Prostate gland (tissue), 2 donors: Measurements from ENCODE around the gene UBE2R2. TPM values are rescaled to one million over a fixed set of nuclear protein-coding genes. Genes with fewer than 3 reads are reported as not detected.
"Not testable (repeated sequence)": the region's sequence is repeated elsewhere in the genome, so short reads cannot be mapped to it uniquely, and the experiment has no call there.

ENCODE experiments used
- DNase-seq: peaks from one replicate; pipeline ENCODE4 v3.0.0-alpha.2; 2019; ENCODE audit warnings: low spot score
- H3K27ac ChIP-seq, 2 donors: fragments of 200-600 bp; sonication (generic); 2 replicates each; pipeline ENCODE4 v1.5.1; 2017 to 2019
- H3K27me3 ChIP-seq: fragments of 200-600 bp; sonication (generic); replicated peaks from 2 replicates; pipeline ENCODE4 v1.5.1; 2019; ENCODE audit not compliant: insufficient read depth
- H3K36me3 ChIP-seq, 2 donors: fragments of 200-600 bp; sonication (generic); 1 replicate in 1 of 2; 2 replicates in 1 of 2; pipeline versions ENCODE4 v1.5.1 to v1.8.1; 2017 to 2019
- H3K4me1 ChIP-seq: fragments of 200-600 bp; sonication (generic); replicated peaks from 2 replicates; pipeline ENCODE4 v1.5.1; 2019
- H3K4me3 ChIP-seq, 2 donors: fragments of 200-600 bp; sonication (generic); 2 replicates each; pipeline ENCODE4 v1.5.1; 2017 to 2019
- H3K9me3 ChIP-seq: fragments of 200-600 bp; sonication (generic); 2 replicates; pipeline ENCODE4 v1.5.1; 2017
- CTCF ChIP-seq, 4 experiments: fragments of 200-600 bp in 2 of 4; fragments of 450-650 bp in 2 of 4; sonication (generic) in 2 of 4; IDR thresholded peaks; 1 replicate in 3 of 4; 2 replicates in 1 of 4; pipeline ENCODE4 v1.5.1; 2016 to 2019; ENCODE audit warnings: antibody characterized with exemption in 4 of 4, mild to moderate bottlenecking in 2 of 4, moderate library complexity in 2 of 4
- POLR2A ChIP-seq: fragments of 450-650 bp; IDR thresholded peaks from one replicate; pipeline ENCODE4 v1.6.1; 2016; ENCODE audit warnings: antibody characterized with exemption, mild to moderate bottlenecking
- POLR2AphosphoS5 ChIP-seq: sonication (generic); formaldehyde crosslinking; IDR thresholded peaks from one replicate; pipeline ENCODE4 v1.6.1; 2017; ENCODE audit warnings: antibody characterized with exemption
- WGBS: methylation state at CpG from one replicate; pipeline ENCODE4 v1.1.5; 2018; 5-methylcytosine and 5-hydroxymethylcytosine counted together
- intact Hi-C: fragments of 100-400 bp; cut with DNase I; formaldehyde crosslinking; loops from one replicate; pipeline ENCODE4 v1.14.2; 2022
- total RNA-seq, 2 donors: library from RNA; depleted of rRNA; stranded (reverse); fragments of >200 nt; gene quantifications; one replicate each; pipeline ENCODE4 v1.1.0, GENCODE V29; 2016

Gene UBE2R2
- 10 to 100 TPM; 25.6 to 42.7 TPM for total RNA-seq

- WGBS: 4% methylated on average over 50 of the region's 66 CpGs
- peak; percentile 89 for DNase-seq
- intact Hi-C loops: loop anchor here (5.0 to 10.0 kb wide), 3 partner anchors 108 to 256 kb away; partner anchors contain the start of gene UBAP2
- no peaks in the 10 kb centered on the region for H3K9me3 ChIP-seq
- no peaks in the 10 kb centered on the region for H3K27me3 ChIP-seq
- H3K27ac ChIP-seq: peak within 1 kb of the TSS; percentile 99
- peak within 1 kb of the TSS; percentile 88 to 95 for H3K4me3 ChIP-seq
- no peaks in the 10 kb centered on the region for H3K4me1 ChIP-seq
- TF ChIP-seq POLR2AphosphoS5 (peak; percentile 74), CTCF (IDR thresholded peaks at IDR 0.05) (peak in 1 of 4 experiments; percentile 13), POLR2A (peak; percentile 65)
- no peaks in the 10 kb centered on the region for H3K36me3 ChIP-seq
These were observed at the start of gene UBE2R2 for GRCh38 chr9:33816327-33817252. TSS of gene UBE2R2 (plus strand) at chr9:33817160. CDS start at chr9:33817758, 598 bp downstream.

- H3K4me1 ChIP-seq, H3K36me3 ChIP-seq, DNase-seq, H3K27me3 ChIP-seq, H3K4me3 ChIP-seq, H3K9me3 ChIP-seq, H3K27ac ChIP-seq, intact Hi-C loops: not testable (repeated sequence)
- 91% methylated on average over 3 of the region's 3 CpGs for WGBS
These were observed 46.6 kb upstream of the UBE2R2 start for GRCh38 chr9:33770156-33770880.

- not testable (repeated sequence) for H3K27ac ChIP-seq, DNase-seq
These were observed 43.8 kb upstream of the UBE2R2 start for GRCh38 chr9:33773135-33773534.

GRCh38 chr9:33774074-33774659 lies 42.8 kb upstream of the UBE2R2 start:
- H3K27me3 ChIP-seq, H3K4me3 ChIP-seq, intact Hi-C loops, H3K9me3 ChIP-seq, H3K36me3 ChIP-seq, DNase-seq, H3K4me1 ChIP-seq, H3K27ac ChIP-seq: not testable (repeated sequence)
- WGBS: 37% methylated on average over 5 of the region's 5 CpGs

More at GRCh38 chr9:33773135-33773534, 43.8 kb upstream of the UBE2R2 start:
- H3K4me3 ChIP-seq, H3K4me1 ChIP-seq, H3K27me3 ChIP-seq, H3K36me3 ChIP-seq, intact Hi-C loops, H3K9me3 ChIP-seq: not testable (repeated sequence)

- H3K4me1 ChIP-seq: no peaks in the 10 kb centered on the region
- no peak for DNase-seq
- H3K27me3 ChIP-seq: no peaks in the 10 kb centered on the region
- TF ChIP-seq CTCF (IDR thresholded peaks at IDR 0.05): no peak
- TF ChIP-seq POLR2A: no peak
- TF ChIP-seq POLR2AphosphoS5: no peak
- no peak overlapping the region for H3K27ac ChIP-seq
- H3K4me3 ChIP-seq: no peak overlapping the region
- intact Hi-C loops: no loop called here
- H3K9me3 ChIP-seq: no peaks in the 10 kb centered on the region
- no peaks in the 10 kb centered on the region for H3K36me3 ChIP-seq
These were observed 40.4 kb upstream of the UBE2R2 start for GRCh38 chr9:33776578-33776977.

- Histone ChIP-seq H3K27ac (no peak overlapping the region), H3K4me3 (no peak overlapping the region), H3K36me3 (no peaks in the 10 kb centered on the region), H3K27me3 (no peaks in the 10 kb centered on the region), H3K4me1 (no peaks in the 10 kb centered on the region), H3K9me3 (no peaks in the 10 kb centered on the region)
- DNase-seq: peak; percentile 17
- TF ChIP-seq CTCF (IDR thresholded peaks at IDR 0.05) (peak in 2 of 4 experiments; percentile 34 to 63), POLR2AphosphoS5 (no peak)
- intact Hi-C loops: no loop called here
- 14% methylated on average over 6 of the region's 6 CpGs for WGBS
These were observed 38.1 kb upstream of the UBE2R2 start for GRCh38 chr9:33778700-33779351.
